Neural progenitor cell (in vitro differentiated cells): ENCODE measurements around the gene MRPS12. TPM values are rescaled to one million over a fixed set of nuclear protein-coding genes. Genes with fewer than 3 reads are reported as not detected.

Source experiments
- DNase-seq: peaks from one replicate; pipeline ENCODE4 v3.0.0-alpha.2; 2016; ENCODE audit warnings: low spot score
- H2AFZ ChIP-seq: fragments of 200-600 bp; sonication (generic); replicated peaks from 2 replicates; pipeline ENCODE4 v1.6.1; 2016; ENCODE audit warnings: antibody characterized with exemption
- H3F3A ChIP-seq: fragments of 200-600 bp; sonication (generic); 2 replicates; pipeline ENCODE4 v1.6.1; 2016; ENCODE audit warnings: antibody characterized with exemption, low read depth
- H3K27ac ChIP-seq: fragments of 200-600 bp; sonication (generic); 2 replicates; pipeline ENCODE4 v1.5.1; 2016; ENCODE audit warnings: mild to moderate bottlenecking
- H3K27me3 ChIP-seq: fragments of 200-600 bp; sonication (generic); 2 replicates; pipeline ENCODE4 v1.6.1; 2016; ENCODE audit warnings: mild to moderate bottlenecking, moderate library complexity
- H3K36me3 ChIP-seq: fragments of 200-600 bp; sonication (generic); 2 replicates; pipeline ENCODE4 v1.5.1; 2016
- H3K4me1 ChIP-seq: fragments of 200-600 bp; sonication (generic); 2 replicates; pipeline ENCODE4 v1.6.1; 2016; ENCODE audit warnings: mixed run types
- H3K4me2 ChIP-seq: fragments of 200-600 bp; sonication (generic); 2 replicates; pipeline ENCODE4 v1.6.1; 2016
- H3K4me3 ChIP-seq: fragments of 200-600 bp; sonication (generic); 2 replicates; pipeline ENCODE4 v1.5.1; 2016
- H3K79me2 ChIP-seq: fragments of 200-600 bp; sonication (generic); 2 replicates; pipeline ENCODE4 v1.6.1; 2016; ENCODE audit warnings: low read depth
- H3K9ac ChIP-seq: fragments of 200-600 bp; sonication (generic); 2 replicates; pipeline ENCODE4 v1.6.1; 2016
- H3K9me3 ChIP-seq: fragments of 200-600 bp; sonication (generic); 2 replicates; pipeline ENCODE4 v1.5.1; 2016; ENCODE audit warnings: low read depth
- H4K20me1 ChIP-seq: fragments of 200-600 bp; sonication (generic); 2 replicates; pipeline ENCODE4 v1.6.1; 2016; ENCODE audit warnings: low read depth
- H3K27ac Mint-ChIP-seq: 3 replicates; pipeline ENCODE4 v1.8.0; 2021; ENCODE audit warnings: mixed read lengths
- H3K27me3 Mint-ChIP-seq: 2 replicates; pipeline ENCODE4 v1.8.0; 2022; ENCODE audit warnings: low read depth, mild to moderate bottlenecking, inconsistent platforms, moderate library complexity, mixed read lengths; ENCODE audit not compliant: insufficient read depth
- H3K36me3 Mint-ChIP-seq: 3 replicates; pipeline ENCODE4 v1.8.0; 2021; ENCODE audit warnings: mixed read lengths
- H3K4me1 Mint-ChIP-seq: 3 replicates; pipeline ENCODE4 v1.8.0; 2021; ENCODE audit warnings: mixed read lengths
- H3K4me3 Mint-ChIP-seq: 3 replicates; pipeline ENCODE4 v1.8.0; 2021; ENCODE audit warnings: mild to moderate bottlenecking, moderate library complexity, mixed read lengths
- H3K9me3 Mint-ChIP-seq: 3 replicates; pipeline ENCODE4 v1.8.0; 2020; ENCODE audit warnings: mixed read lengths
- CTCF ChIP-seq: fragments of 200-600 bp; sonication (generic); IDR thresholded peaks from 2 replicates; pipeline ENCODE4 v1.5.1; 2017; ENCODE audit warnings: antibody characterized with exemption, mild to moderate bottlenecking
- EZH2 ChIP-seq: fragments of 200-600 bp; sonication (generic); IDR thresholded peaks from 2 replicates; pipeline ENCODE4 v1.6.1; 2017; ENCODE audit warnings: antibody characterized with exemption, mild to moderate bottlenecking, moderate library complexity
- EZH2phosphoT487 ChIP-seq: fragments of 200-600 bp; sonication (generic); IDR thresholded peaks from 2 replicates; pipeline ENCODE4 v1.6.1; 2017; ENCODE audit warnings: antibody characterized with exemption
- total RNA-seq: library from RNA; depleted of rRNA; stranded (reverse); fragments of >200 nt; gene quantifications from 2 replicates; pipeline ENCODE4 v1.2.3, GENCODE V29; 2015; ENCODE audit warnings: low replicate concordance

The MRPS12 gene
- total RNA-seq, 1 donor from 2014 or later, result 9.2 TPM

DNA sequence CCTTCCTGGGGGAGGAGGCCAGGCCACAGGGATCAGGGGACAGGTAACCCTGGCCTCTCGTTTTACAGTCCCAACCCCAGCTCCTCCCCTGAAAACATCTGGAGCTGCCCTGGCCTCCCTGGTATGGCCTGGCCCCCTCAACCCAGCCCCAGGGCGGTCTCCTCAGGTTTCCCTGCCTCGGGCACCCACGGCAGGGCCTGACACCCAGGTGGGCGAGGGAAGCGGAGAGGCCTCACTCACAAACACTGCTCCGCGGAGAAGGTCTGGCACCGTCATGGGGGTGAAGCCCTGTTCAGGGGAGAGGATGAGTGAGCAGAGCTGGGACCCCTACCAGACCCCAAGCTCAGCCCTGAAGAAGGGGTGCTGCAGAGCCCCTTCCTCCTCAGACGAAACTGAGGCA is 12.2 kb upstream of the MRPS12 start:
- Histone ChIP-seq H3K36me3 (no peaks in the 10 kb centered on the region), H3K79me2 (no peaks in the 10 kb centered on the region), H3K4me2 (no peak overlapping the region), H3K9me3 (no peaks in the 10 kb centered on the region), H3F3A (no peaks in the 10 kb centered on the region), H4K20me1 (no peaks in the 10 kb centered on the region), H3K27me3 (no peaks in the 10 kb centered on the region), H2AFZ (no peak overlapping the region), H3K27ac (no peak overlapping the region), H3K4me1 (no peaks in the 10 kb centered on the region), H3K9ac (no peak overlapping the region), H3K4me3 (no peak overlapping the region)
- H3K4me1 Mint-ChIP-seq, result no peaks in the 10 kb centered on the region
- H3K36me3 Mint-ChIP-seq, result peaks cover 10% of the 10 kb centered on the region
- H3K4me3 Mint-ChIP-seq, result no peak overlapping the region
- no peak overlapping the region for H3K27ac Mint-ChIP-seq
- no peaks in the 10 kb centered on the region for H3K9me3 Mint-ChIP-seq
- DNase-seq, result no peak
- peaks cover 4% of the 10 kb centered on the region for H3K27me3 Mint-ChIP-seq
- TF ChIP-seq EZH2phosphoT487 (no peak), EZH2 (no peak), CTCF (no peak)

DNA sequence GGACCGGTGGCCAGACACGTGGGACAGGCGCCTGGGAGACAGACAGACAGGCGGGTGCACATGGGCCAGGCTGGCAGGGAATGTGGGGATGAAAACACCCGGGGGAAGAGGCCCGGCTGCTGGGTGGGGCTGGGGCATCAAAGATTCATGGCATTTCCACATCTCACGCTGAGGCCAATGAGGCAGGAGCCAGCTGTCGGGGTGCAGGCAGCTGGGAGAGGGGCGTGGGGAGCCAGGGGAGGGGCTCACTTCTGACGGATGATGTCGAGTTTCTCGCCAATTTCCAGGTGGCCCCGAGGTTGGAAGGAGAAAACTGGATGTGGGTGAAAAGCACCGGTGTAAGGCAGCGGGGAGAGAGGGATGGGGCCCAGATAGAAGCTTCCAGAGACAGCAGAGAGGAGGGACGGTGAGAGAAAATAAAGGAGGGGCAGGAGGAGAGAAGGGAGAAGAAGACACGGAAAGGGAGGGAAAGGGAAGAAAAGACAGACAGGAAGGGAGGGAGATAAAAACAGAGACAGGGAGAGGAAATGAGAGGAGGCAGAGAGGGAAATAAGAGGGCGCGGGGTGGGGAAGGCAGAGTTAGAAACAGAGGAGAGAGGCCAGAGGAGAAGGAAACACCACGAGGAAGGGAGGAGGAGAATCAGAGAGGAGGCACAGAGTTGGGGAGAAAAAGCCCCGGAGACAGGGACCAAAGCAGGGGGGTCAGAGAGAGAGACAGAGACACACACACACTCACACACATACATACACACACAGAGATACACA is 10.7 kb upstream of the MRPS12 start:
- no peak overlapping the region for H3K4me2 ChIP-seq
- H3K4me3 ChIP-seq, result no peak overlapping the region
- no peaks in the 10 kb centered on the region for H3K27me3 Mint-ChIP-seq

DNA sequence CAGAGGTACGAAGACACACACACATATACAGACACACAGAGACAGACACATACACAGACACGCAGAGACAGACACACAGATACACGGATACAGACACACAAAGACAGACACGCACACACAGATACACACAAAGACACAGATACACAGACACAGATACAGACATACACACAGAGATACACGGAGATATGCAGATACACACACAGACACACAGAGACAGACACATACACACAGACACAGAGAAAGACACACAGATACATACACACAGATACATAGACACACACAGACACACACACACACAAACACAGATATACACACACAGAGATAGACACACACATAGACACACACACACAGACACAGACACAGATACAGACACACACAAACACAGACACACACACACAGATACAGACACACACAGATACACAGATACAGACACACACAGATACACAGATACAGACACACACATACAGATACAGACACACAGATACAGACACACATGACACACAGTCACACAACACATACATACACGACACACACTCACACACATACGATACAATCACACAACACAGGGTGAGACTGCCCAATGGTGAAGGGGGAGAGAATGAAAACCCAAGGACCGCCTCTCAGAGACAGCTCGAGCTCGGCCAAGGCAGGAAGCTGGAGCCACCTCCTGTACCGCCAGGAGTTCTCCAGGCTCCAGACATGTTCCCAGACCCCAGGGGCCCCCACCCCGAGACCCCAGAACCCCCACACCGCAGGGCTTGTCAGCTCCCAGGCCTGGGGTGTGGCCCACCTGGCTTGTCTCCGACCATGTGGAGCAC is 9.9 kb upstream of the MRPS12 start:
- Mint-ChIP-seq H3K4me1 (no peaks in the 10 kb centered on the region), H3K36me3 (peaks cover 12% of the 10 kb centered on the region), H3K4me3 (no peak overlapping the region), H3K27ac (no peak overlapping the region), H3K9me3 (no peaks in the 10 kb centered on the region), H3K27me3 (no peaks in the 10 kb centered on the region)
- DNase-seq, result no peak
- H3K36me3 ChIP-seq, result no peaks in the 10 kb centered on the region
- no peak overlapping the region for H3K4me2 ChIP-seq
- H3K79me2 ChIP-seq, result no peaks in the 10 kb centered on the region
- no peaks in the 10 kb centered on the region for H3F3A ChIP-seq
- no peaks in the 10 kb centered on the region for H4K20me1 ChIP-seq
- H2AFZ ChIP-seq, result no peak overlapping the region
- no peaks in the 10 kb centered on the region for H3K4me1 ChIP-seq
- no peak overlapping the region for H3K4me3 ChIP-seq
- TF ChIP-seq EZH2, result no peak
- TF ChIP-seq CTCF, result no peak
- TF ChIP-seq EZH2phosphoT487, result no peak
- no peak overlapping the region for H3K9ac ChIP-seq
- no peaks in the 10 kb centered on the region for H3K9me3 ChIP-seq
- H3K27me3 ChIP-seq, result no peaks in the 10 kb centered on the region
- H3K27ac ChIP-seq, result no peak overlapping the region

More for the DNA sequence above, 10.7 kb upstream of the MRPS12 start:
- H3K4me1 Mint-ChIP-seq, result no peaks in the 10 kb centered on the region
- peaks cover 12% of the 10 kb centered on the region for H3K36me3 Mint-ChIP-seq
- no peak overlapping the region for H2AFZ ChIP-seq
- H3K27ac Mint-ChIP-seq, result no peak overlapping the region
- no peaks in the 10 kb centered on the region for H3K4me1 ChIP-seq
- H3K36me3 ChIP-seq, result no peaks in the 10 kb centered on the region
- H3K9ac ChIP-seq, result no peak overlapping the region
- TF ChIP-seq EZH2phosphoT487 (no peak), CTCF (no peak), EZH2 (no peak)
- no peaks in the 10 kb centered on the region for H3K79me2 ChIP-seq
- DNase-seq, result no peak
- no peaks in the 10 kb centered on the region for H4K20me1 ChIP-seq
- H3K9me3 Mint-ChIP-seq, result no peaks in the 10 kb centered on the region
- no peaks in the 10 kb centered on the region for H3K9me3 ChIP-seq
- H3F3A ChIP-seq, result no peaks in the 10 kb centered on the region
- no peak overlapping the region for H3K4me3 Mint-ChIP-seq
- H3K27me3 ChIP-seq, result no peaks in the 10 kb centered on the region
- H3K27ac ChIP-seq, result no peak overlapping the region
